Panc1 (cell line): ENCODE results near the gene ANO4. TPM values are rescaled to one million over a fixed set of nuclear protein-coding genes. Genes with fewer than 3 reads are reported as not detected.

ENCODE experiments used
- ATAC-seq: fragments of 200-7000 bp; cut with Tn5 transposase; 2 replicates; pipeline ENCODE4 v1.9.1; 2020; ENCODE audit warnings: mild to moderate bottlenecking, moderate library complexity
- BruUV-seq: library from RNA; stranded (reverse); fragments of 400-500 nt; replicated peaks from 2 replicates; lab custom pipeline; 2021; lab: Mats Ljungman, UMichigan
- CTCF ChIA-PET: fragments of 300-600 bp; sonication (Branson Sonifier 250); formaldehyde crosslinking; loops from one replicate; lab custom pipeline; 2022; ENCODE audit warnings: antibody characterized with exemption; lab: Charles Lee
- POLR2A ChIA-PET: fragments of 300-600 bp; sonication (Branson Sonifier 250); formaldehyde crosslinking; loops from one replicate; lab custom pipeline; 2022; ENCODE audit warnings: antibody characterized with exemption; lab: Charles Lee
- DNase-seq: peaks from one replicate; pipeline ENCODE4 v3.0.0-alpha.2; 2010; ENCODE audit warnings: low read depth, low spot score
- H3K27ac ChIP-seq: 2 replicates; pipeline ENCODE4 v1.5.1; 2011; ENCODE audit warnings: mild to moderate bottlenecking, low read length, inconsistent platforms
- H3K27me3 ChIP-seq: fragments of 200-500 bp; sonication (Bioruptor generic); 2 replicates; pipeline ENCODE4 v1.6.0; 2014; ENCODE audit warnings: low read length, inconsistent platforms; ENCODE audit not compliant: control insufficient read depth, insufficient read depth
- H3K36me3 ChIP-seq: fragments of 200-500 bp; sonication (Bioruptor generic); 2 replicates; pipeline ENCODE4 v1.5.1; 2014; ENCODE audit warnings: inconsistent platforms, mild to moderate bottlenecking, low read length, moderate library complexity; ENCODE audit not compliant: control insufficient read depth, insufficient read depth
- H3K4me1 ChIP-seq: 2 replicates; pipeline ENCODE4 v1.5.1; 2011; ENCODE audit warnings: inconsistent platforms, mild to moderate bottlenecking, low read length, moderate library complexity; ENCODE audit not compliant: control insufficient read depth, insufficient read depth
- H3K4me3 ChIP-seq, 2 experiments: 2 replicates each; pipeline ENCODE4 v1.5.1; 2011 to 2012; ENCODE audit warnings: low read depth in 2 of 2, low read length in 2 of 2, mild to moderate bottlenecking in 2 of 2, inconsistent platforms in 1 of 2, moderate library complexity in 1 of 2
- H3K9me3 ChIP-seq: fragments of 200-500 bp; sonication (Bioruptor generic); 2 replicates; pipeline ENCODE4 v1.5.1; 2014; ENCODE audit warnings: low read depth, mild to moderate bottlenecking, inconsistent platforms, low read length, moderate library complexity; ENCODE audit not compliant: control insufficient read depth, insufficient read depth
- CTCF ChIP-seq: fragments of 450-650 bp; IDR thresholded peaks from 2 replicates; pipeline ENCODE4 v1.5.1; 2017; ENCODE audit warnings: mild to moderate bottlenecking
- POLR2AphosphoS5 ChIP-seq: IDR thresholded peaks from 2 replicates; pipeline ENCODE4 v1.6.1; 2012; ENCODE audit warnings: mild to moderate bottlenecking, low read depth, low read length, moderate library complexity
- REST ChIP-seq, 2 experiments: IDR thresholded peaks; 2 replicates each; pipeline ENCODE4 v1.6.1; 2011 to 2012; ENCODE audit warnings: low read depth in 2 of 2, control low read depth in 1 of 2, low read length in 1 of 2, mild to moderate bottlenecking in 1 of 2, moderate library complexity in 1 of 2; ENCODE audit not compliant: insufficient read depth in 1 of 2
- SIN3A ChIP-seq: IDR thresholded peaks from 2 replicates; pipeline ENCODE4 v1.6.1; 2012; ENCODE audit warnings: low read depth, mild to moderate bottlenecking, low read length, moderate library complexity, borderline replicate concordance; ENCODE audit not compliant: insufficient read depth
- TCF7L2 ChIP-seq: IDR thresholded peaks from 2 replicates; pipeline ENCODE4 v1.6.1; 2011; ENCODE audit warnings: mild to moderate bottlenecking, low read depth, low read length, inconsistent platforms
- in situ Hi-C: cut with HindIII; loops from 2 replicates; pipeline ENCODE4 v1.10.0; 2016; ENCODE audit warnings: low sequenced_read_pairs, low pct_unique_long_range_greater_than_20kb
- intact Hi-C: fragments of 100-400 bp; cut with micrococcal nuclease; formaldehyde crosslinking; loops from one replicate; pipeline ENCODE4 v1.10.0; 2022; ENCODE audit not compliant: unreplicated experiment
- total RNA-seq: library from RNA; stranded (reverse); gene quantifications from one replicate; pipeline ENCODE4 v1.2.1, GENCODE V29; 2021; ENCODE audit not compliant: unreplicated experiment

ANO4 gene
- total RNA-seq, 1 experiment from 2014 or later, result not detected

GRCh38 chr12:100843061-100843460 is 48.5 kb downstream of the ANO4 start:
- H3K36me3 ChIP-seq, result no peaks in the 10 kb centered on the region
- ChIA-PET POLR2A (no interaction called here), CTCF (no interaction called here)
- no peak overlapping the region for H3K27ac ChIP-seq
- no peak overlapping the region for H3K4me3 ChIP-seq
- H3K27me3 ChIP-seq, result no peaks in the 10 kb centered on the region
- no peaks in the 10 kb centered on the region for H3K9me3 ChIP-seq
- in situ Hi-C loops, result no loop called here
- no peaks in the 10 kb centered on the region for H3K4me1 ChIP-seq
- intact Hi-C loops, result no loop called here
- no peak for ATAC-seq
- DNase-seq, result no peak
- TF ChIP-seq SIN3A (no peak), POLR2AphosphoS5 (no peak), REST (IDR thresholded peaks at IDR 0.05; ENCODE audit: insufficient read depth in 1 of 2, low read depth in 2 of 2, low read length in 1 of 2) (no peak), CTCF (no peak), TCF7L2 (no peak)
- BruUV-seq, result no TSS peak

- no TSS peak for BruUV-seq
- ATAC-seq (no peak), DNase-seq (no peak)
- H3K4me1 ChIP-seq, result no peaks in the 10 kb centered on the region
- H3K27ac ChIP-seq, result no peak overlapping the region
- TF ChIP-seq TCF7L2 (no peak), REST (IDR thresholded peaks at IDR 0.05; ENCODE audit: insufficient read depth in 1 of 2, low read depth in 2 of 2, low read length in 1 of 2) (no peak), POLR2AphosphoS5 (no peak), CTCF (no peak), SIN3A (no peak)
- H3K36me3 ChIP-seq, result no peaks in the 10 kb centered on the region
- H3K4me3 ChIP-seq, result no peak overlapping the region
- H3K27me3 ChIP-seq, result no peaks in the 10 kb centered on the region
- ChIA-PET CTCF (no interaction called here), POLR2A (no interaction called here)
- H3K9me3 ChIP-seq, result no peaks in the 10 kb centered on the region
- in situ Hi-C loops (no loop called here), intact Hi-C loops (no loop called here)
Observed at GRCh38 chr12:100845095-100845494, 50.5 kb downstream of the ANO4 start.
